GM23338 (cell line): ENCODE data around the gene RAD51. TPM values are rescaled to one million over a fixed set of nuclear protein-coding genes. Genes with fewer than 3 reads are reported as not detected.

Source experiments
- ATAC-seq: fragments of 200-7000 bp; cut with Tn5 transposase; 3 replicates; pipeline ENCODE4 v1.9.1; 2020
- DNase-seq: peaks from one replicate; pipeline ENCODE4 v3.0.0-alpha.2; 2015; ENCODE audit warnings: low spot score
- H2AFZ ChIP-seq: fragments of 200-600 bp; sonication (generic); 2 replicates; pipeline ENCODE4 v1.8.0; 2016; ENCODE audit warnings: antibody characterized with exemption, mild to moderate bottlenecking, moderate library complexity
- H3F3A ChIP-seq: fragments of 200-600 bp; sonication (generic); replicated peaks from 2 replicates; pipeline ENCODE4 v1.8.0; 2017; ENCODE audit warnings: antibody characterized with exemption, mixed run types, low read depth
- H3K27ac ChIP-seq: fragments of 200-600 bp; sonication (generic); 2 replicates; pipeline ENCODE4 v1.6.1; 2016; ENCODE audit warnings: low read depth
- H3K27me3 ChIP-seq: fragments of 200-600 bp; sonication (generic); 2 replicates; pipeline ENCODE4 v1.8.0; 2016; ENCODE audit warnings: mild to moderate bottlenecking, mixed run types, moderate library complexity; ENCODE audit not compliant: insufficient read depth
- H3K36me3 ChIP-seq: fragments of 200-600 bp; sonication (generic); 2 replicates; pipeline ENCODE4 v1.8.0; 2016; ENCODE audit warnings: mild to moderate bottlenecking; ENCODE audit not compliant: insufficient read depth
- H3K4me1 ChIP-seq: fragments of 200-600 bp; sonication (generic); 2 replicates; pipeline ENCODE4 v1.8.0; 2016; ENCODE audit warnings: mild to moderate bottlenecking, moderate library complexity; ENCODE audit not compliant: insufficient read depth
- H3K4me2 ChIP-seq: fragments of 200-600 bp; sonication (generic); 2 replicates; pipeline ENCODE4 v1.7.1; 2017; ENCODE audit warnings: mixed run types
- H3K4me3 ChIP-seq: fragments of 200-600 bp; sonication (generic); 2 replicates; pipeline ENCODE4 v1.6.1; 2016; ENCODE audit warnings: mixed run types
- H3K79me2 ChIP-seq: fragments of 200-600 bp; sonication (generic); replicated peaks from 2 replicates; pipeline ENCODE4 v1.8.0; 2017; ENCODE audit warnings: mild to moderate bottlenecking; ENCODE audit not compliant: insufficient read depth
- H3K9me2 ChIP-seq: fragments of 200-600 bp; sonication (generic); 2 replicates; pipeline ENCODE4 v1.8.0; 2017; ENCODE audit not compliant: insufficient read depth
- H4K20me1 ChIP-seq: fragments of 200-600 bp; sonication (generic); replicated peaks from 2 replicates; pipeline ENCODE4 v1.8.0; 2017; ENCODE audit warnings: mild to moderate bottlenecking; ENCODE audit not compliant: insufficient read depth
- H3K27ac Mint-ChIP-seq: 2 replicates; pipeline ENCODE4 v1.8.0; 2020; ENCODE audit warnings: inconsistent platforms, mild to moderate bottlenecking, moderate library complexity, mixed read lengths
- H3K27me3 Mint-ChIP-seq: 3 replicates; pipeline ENCODE4 v1.8.0; 2022; ENCODE audit warnings: low read depth, mild to moderate bottlenecking, moderate library complexity, mixed read lengths, inconsistent platforms; ENCODE audit not compliant: insufficient read depth, poor library complexity
- H3K36me3 Mint-ChIP-seq: 3 replicates; pipeline ENCODE4 v1.8.0; 2021; ENCODE audit warnings: low read depth, mild to moderate bottlenecking, inconsistent platforms, moderate library complexity, mixed read lengths
- H3K4me1 Mint-ChIP-seq: 3 replicates; pipeline ENCODE4 v1.8.0; 2020; ENCODE audit warnings: mild to moderate bottlenecking, inconsistent platforms, mixed read lengths
- H3K4me3 Mint-ChIP-seq: 3 replicates; pipeline ENCODE4 v1.8.0; 2021; ENCODE audit warnings: moderate library complexity, mild to moderate bottlenecking, inconsistent platforms, mixed read lengths
- H3K9me3 Mint-ChIP-seq: 3 replicates; pipeline ENCODE4 v1.8.0; 2020; ENCODE audit warnings: moderate library complexity, mild to moderate bottlenecking, inconsistent platforms, mixed read lengths
- CREB1 ChIP-seq: fragments of 250-450 bp; sonication (Bioruptor Pico); IDR thresholded peaks from 2 replicates; pipeline ENCODE4 v1.5.0; 2020; ENCODE audit warnings: low read depth, mild to moderate bottlenecking, moderate library complexity
- EZH2 ChIP-seq: fragments of 200-600 bp; sonication (generic); IDR thresholded peaks from one replicate; pipeline ENCODE4 v1.8.0; 2017; ENCODE audit warnings: antibody characterized with exemption, mild to moderate bottlenecking, low read depth; ENCODE audit not compliant: unreplicated experiment
- EZH2phosphoT487 ChIP-seq: fragments of 200-600 bp; sonication (generic); IDR thresholded peaks from one replicate; pipeline ENCODE4 v1.8.1; 2018; ENCODE audit warnings: antibody characterized with exemption; ENCODE audit not compliant: unreplicated experiment
- JUNB ChIP-seq: IDR thresholded peaks from one replicate; pipeline ENCODE4 v1.6.1; 2016; ENCODE audit warnings: antibody characterized with exemption; ENCODE audit not compliant: unreplicated experiment
- NANOG ChIP-seq: IDR thresholded peaks from 2 replicates; pipeline ENCODE4 v1.6.1; 2016; ENCODE audit warnings: antibody characterized with exemption, borderline replicate concordance
- POLR2AphosphoS5 ChIP-seq: IDR thresholded peaks from 2 replicates; pipeline ENCODE4 v1.6.1; 2016; ENCODE audit warnings: antibody characterized with exemption, low read depth
- STAT1 ChIP-seq: IDR thresholded peaks from one replicate; pipeline ENCODE4 v1.6.1; 2016; ENCODE audit warnings: antibody characterized with exemption; ENCODE audit not compliant: unreplicated experiment
- ZNF114 ChIP-seq: fragments of 250-450 bp; sonication (Bioruptor Pico); IDR thresholded peaks from 2 replicates; pipeline ENCODE4 v1.5.0; 2020; ENCODE audit warnings: mild to moderate bottlenecking, moderate library complexity
- ZNF331 ChIP-seq: fragments of 250-450 bp; sonication (Bioruptor Pico); IDR thresholded peaks from 2 replicates; pipeline ENCODE4 v1.5.0; 2020; ENCODE audit warnings: low read depth, mild to moderate bottlenecking, moderate library complexity
- polyA plus RNA-seq: library from polyadenylated mRNA; unstranded; fragments of >200 nt; fragmentation: Nextera tagmentation; extraction: Ambion mirVana; gene quantifications from 2 replicates; pipeline ENCODE4 v1.2.1, GENCODE V29; 2016
- total RNA-seq: library from RNA; depleted of rRNA; stranded (reverse); fragments of >200 nt; shearing (Covaris generic); gene quantifications from 2 replicates; pipeline ENCODE4 v1.2.3, GENCODE V29; 2014
- TF ChIP-seq, protein P1 (sequence below), 2 experiments: fragments of 200-600 bp in 1 of 2; sonication (generic) in 1 of 2; conservative IDR thresholded peaks; 2 replicates each; pipeline versions ENCODE4 v1.5.1 to v1.6.1; 2016 to 2017; ENCODE audit warnings: antibody characterized with exemption in 2 of 2, low read depth in 2 of 2, mild to moderate bottlenecking in 2 of 2, moderate library complexity in 1 of 2
- TF ChIP-seq, protein P2 (sequence below): IDR thresholded peaks from 2 replicates; pipeline ENCODE4 v1.6.1; 2016; ENCODE audit warnings: antibody characterized with exemption
- TF ChIP-seq, protein P3 (sequence below): IDR thresholded peaks from one replicate; pipeline ENCODE4 v1.6.1; 2018; ENCODE audit warnings: antibody characterized with exemption; ENCODE audit not compliant: unreplicated experiment
- TF ChIP-seq, protein P4 (sequence below): fragments of 250-450 bp; sonication (Bioruptor Pico); IDR thresholded peaks from 2 replicates; pipeline ENCODE4 v1.5.0; 2020; ENCODE audit warnings: mild to moderate bottlenecking, moderate library complexity

RAD51 gene
- total and polyA plus RNA-seq, 2 experiments from 2014 or later: 20.3 to 26.2 TPM

DNA sequence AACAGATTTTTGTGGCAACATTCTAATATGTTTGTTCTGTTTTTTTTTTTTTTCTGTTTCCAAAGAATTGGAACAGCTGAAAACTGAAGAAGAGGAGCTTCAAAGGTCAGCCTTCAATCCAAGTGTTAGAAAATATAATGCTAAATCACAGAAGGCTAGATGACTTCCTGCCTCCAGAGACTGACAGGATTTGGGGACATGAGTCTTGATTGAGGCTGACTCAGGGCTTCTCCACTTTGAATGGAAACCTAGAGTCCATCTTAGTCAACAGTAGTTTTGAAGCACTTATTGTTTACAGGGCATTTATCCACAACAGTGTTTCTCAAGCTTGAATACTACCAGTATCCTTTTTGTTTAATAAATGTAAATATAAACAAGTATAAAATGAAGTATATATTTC is 44.5 kb upstream of the RAD51 start:
- no peaks in the 10 kb centered on the region for H3K27me3 ChIP-seq
- H3K27ac ChIP-seq: no peak overlapping the region
- H3F3A ChIP-seq: no peaks in the 10 kb centered on the region
- no peaks in the 10 kb centered on the region for H3K9me2 ChIP-seq
- ATAC-seq: no peak
- no peak overlapping the region for H2AFZ ChIP-seq
- Mint-ChIP-seq H3K4me3 (no peak overlapping the region), H3K36me3 (peaks cover 7% of the 10 kb centered on the region; the same call in 2 of the 3 replicates), H3K9me3 (no peaks in the 10 kb centered on the region), H3K4me1 (no peaks in the 10 kb centered on the region), H3K27me3 (no peaks in the 10 kb centered on the region), H3K27ac (no peak overlapping the region)
- H3K79me2 ChIP-seq: no peaks in the 10 kb centered on the region
- H3K4me3 ChIP-seq: no peak overlapping the region
- no peak overlapping the region for H3K4me2 ChIP-seq
- TF ChIP-seq JUNB: no peak
- TF ChIP-seq NANOG: no peak
- TF ChIP-seq POLR2AphosphoS5: no peak
- TF ChIP-seq, protein P1, sequence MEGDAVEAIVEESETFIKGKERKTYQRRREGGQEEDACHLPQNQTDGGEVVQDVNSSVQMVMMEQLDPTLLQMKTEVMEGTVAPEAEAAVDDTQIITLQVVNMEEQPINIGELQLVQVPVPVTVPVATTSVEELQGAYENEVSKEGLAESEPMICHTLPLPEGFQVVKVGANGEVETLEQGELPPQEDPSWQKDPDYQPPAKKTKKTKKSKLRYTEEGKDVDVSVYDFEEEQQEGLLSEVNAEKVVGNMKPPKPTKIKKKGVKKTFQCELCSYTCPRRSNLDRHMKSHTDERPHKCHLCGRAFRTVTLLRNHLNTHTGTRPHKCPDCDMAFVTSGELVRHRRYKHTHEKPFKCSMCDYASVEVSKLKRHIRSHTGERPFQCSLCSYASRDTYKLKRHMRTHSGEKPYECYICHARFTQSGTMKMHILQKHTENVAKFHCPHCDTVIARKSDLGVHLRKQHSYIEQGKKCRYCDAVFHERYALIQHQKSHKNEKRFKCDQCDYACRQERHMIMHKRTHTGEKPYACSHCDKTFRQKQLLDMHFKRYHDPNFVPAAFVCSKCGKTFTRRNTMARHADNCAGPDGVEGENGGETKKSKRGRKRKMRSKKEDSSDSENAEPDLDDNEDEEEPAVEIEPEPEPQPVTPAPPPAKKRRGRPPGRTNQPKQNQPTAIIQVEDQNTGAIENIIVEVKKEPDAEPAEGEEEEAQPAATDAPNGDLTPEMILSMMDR (conservative IDR thresholded peaks at IDR 0.05; ENCODE audit: low read depth in 2 of 2): no peak
- no peak for TF ChIP-seq ZNF331
- TF ChIP-seq, protein P2, sequence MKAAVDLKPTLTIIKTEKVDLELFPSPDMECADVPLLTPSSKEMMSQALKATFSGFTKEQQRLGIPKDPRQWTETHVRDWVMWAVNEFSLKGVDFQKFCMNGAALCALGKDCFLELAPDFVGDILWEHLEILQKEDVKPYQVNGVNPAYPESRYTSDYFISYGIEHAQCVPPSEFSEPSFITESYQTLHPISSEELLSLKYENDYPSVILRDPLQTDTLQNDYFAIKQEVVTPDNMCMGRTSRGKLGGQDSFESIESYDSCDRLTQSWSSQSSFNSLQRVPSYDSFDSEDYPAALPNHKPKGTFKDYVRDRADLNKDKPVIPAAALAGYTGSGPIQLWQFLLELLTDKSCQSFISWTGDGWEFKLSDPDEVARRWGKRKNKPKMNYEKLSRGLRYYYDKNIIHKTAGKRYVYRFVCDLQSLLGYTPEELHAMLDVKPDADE: no peak
- TF ChIP-seq, protein P3, sequence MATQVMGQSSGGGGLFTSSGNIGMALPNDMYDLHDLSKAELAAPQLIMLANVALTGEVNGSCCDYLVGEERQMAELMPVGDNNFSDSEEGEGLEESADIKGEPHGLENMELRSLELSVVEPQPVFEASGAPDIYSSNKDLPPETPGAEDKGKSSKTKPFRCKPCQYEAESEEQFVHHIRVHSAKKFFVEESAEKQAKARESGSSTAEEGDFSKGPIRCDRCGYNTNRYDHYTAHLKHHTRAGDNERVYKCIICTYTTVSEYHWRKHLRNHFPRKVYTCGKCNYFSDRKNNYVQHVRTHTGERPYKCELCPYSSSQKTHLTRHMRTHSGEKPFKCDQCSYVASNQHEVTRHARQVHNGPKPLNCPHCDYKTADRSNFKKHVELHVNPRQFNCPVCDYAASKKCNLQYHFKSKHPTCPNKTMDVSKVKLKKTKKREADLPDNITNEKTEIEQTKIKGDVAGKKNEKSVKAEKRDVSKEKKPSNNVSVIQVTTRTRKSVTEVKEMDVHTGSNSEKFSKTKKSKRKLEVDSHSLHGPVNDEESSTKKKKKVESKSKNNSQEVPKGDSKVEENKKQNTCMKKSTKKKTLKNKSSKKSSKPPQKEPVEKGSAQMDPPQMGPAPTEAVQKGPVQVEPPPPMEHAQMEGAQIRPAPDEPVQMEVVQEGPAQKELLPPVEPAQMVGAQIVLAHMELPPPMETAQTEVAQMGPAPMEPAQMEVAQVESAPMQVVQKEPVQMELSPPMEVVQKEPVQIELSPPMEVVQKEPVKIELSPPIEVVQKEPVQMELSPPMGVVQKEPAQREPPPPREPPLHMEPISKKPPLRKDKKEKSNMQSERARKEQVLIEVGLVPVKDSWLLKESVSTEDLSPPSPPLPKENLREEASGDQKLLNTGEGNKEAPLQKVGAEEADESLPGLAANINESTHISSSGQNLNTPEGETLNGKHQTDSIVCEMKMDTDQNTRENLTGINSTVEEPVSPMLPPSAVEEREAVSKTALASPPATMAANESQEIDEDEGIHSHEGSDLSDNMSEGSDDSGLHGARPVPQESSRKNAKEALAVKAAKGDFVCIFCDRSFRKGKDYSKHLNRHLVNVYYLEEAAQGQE: no peak
- TF ChIP-seq EZH2: no peak
- no peak for TF ChIP-seq CREB1 (CRISPR knock-in tag)
- TF ChIP-seq EZH2phosphoT487: no peak
- TF ChIP-seq ZNF114: no peak
- TF ChIP-seq, protein P4, sequence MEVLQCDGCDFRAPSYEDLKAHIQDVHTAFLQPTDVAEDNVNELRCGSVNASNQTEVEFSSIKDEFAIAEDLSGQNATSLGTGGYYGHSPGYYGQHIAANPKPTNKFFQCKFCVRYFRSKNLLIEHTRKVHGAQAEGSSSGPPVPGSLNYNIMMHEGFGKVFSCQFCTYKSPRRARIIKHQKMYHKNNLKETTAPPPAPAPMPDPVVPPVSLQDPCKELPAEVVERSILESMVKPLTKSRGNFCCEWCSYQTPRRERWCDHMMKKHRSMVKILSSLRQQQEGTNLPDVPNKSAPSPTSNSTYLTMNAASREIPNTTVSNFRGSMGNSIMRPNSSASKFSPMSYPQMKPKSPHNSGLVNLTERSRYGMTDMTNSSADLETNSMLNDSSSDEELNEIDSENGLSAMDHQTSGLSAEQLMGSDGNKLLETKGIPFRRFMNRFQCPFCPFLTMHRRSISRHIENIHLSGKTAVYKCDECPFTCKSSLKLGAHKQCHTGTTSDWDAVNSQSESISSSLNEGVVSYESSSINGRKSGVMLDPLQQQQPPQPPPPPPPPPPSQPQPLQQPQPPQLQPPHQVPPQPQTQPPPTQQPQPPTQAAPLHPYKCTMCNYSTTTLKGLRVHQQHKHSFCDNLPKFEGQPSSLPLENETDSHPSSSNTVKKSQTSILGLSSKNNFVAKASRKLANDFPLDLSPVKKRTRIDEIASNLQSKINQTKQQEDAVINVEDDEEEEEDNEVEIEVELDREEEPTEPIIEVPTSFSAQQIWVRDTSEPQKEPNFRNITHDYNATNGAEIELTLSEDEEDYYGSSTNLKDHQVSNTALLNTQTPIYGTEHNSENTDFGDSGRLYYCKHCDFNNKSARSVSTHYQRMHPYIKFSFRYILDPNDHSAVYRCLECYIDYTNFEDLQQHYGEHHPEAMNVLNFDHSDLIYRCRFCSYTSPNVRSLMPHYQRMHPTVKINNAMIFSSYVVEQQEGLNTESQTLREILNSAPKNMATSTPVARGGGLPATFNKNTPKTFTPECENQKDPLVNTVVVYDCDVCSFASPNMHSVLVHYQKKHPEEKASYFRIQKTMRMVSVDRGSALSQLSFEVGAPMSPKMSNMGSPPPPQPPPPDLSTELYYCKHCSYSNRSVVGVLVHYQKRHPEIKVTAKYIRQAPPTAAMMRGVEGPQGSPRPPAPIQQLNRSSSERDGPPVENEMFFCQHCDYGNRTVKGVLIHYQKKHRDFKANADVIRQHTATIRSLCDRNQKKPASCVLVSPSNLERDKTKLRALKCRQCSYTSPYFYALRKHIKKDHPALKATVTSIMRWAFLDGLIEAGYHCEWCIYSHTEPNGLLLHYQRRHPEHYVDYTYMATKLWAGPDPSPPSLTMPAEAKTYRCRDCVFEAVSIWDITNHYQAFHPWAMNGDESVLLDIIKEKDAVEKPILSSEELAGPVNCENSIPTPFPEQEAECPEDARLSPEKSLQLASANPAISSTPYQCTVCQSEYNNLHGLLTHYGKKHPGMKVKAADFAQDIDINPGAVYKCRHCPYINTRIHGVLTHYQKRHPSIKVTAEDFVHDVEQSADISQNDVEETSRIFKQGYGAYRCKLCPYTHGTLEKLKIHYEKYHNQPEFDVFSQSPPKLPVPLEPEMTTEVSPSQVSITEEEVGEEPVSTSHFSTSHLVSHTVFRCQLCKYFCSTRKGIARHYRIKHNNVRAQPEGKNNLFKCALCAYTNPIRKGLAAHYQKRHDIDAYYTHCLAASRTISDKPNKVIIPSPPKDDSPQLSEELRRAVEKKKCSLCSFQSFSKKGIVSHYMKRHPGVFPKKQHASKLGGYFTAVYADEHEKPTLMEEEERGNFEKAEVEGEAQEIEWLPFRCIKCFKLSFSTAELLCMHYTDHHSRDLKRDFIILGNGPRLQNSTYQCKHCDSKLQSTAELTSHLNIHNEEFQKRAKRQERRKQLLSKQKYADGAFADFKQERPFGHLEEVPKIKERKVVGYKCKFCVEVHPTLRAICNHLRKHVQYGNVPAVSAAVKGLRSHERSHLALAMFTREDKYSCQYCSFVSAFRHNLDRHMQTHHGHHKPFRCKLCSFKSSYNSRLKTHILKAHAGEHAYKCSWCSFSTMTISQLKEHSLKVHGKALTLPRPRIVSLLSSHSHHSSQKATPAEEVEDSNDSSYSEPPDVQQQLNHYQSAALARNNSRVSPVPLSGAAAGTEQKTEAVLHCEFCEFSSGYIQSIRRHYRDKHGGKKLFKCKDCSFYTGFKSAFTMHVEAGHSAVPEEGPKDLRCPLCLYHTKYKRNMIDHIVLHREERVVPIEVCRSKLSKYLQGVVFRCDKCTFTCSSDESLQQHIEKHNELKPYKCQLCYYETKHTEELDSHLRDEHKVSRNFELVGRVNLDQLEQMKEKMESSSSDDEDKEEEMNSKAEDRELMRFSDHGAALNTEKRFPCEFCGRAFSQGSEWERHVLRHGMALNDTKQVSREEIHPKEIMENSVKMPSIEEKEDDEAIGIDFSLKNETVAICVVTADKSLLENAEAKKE (CRISPR knock-in tag): no peak
- TF ChIP-seq STAT1: no peak
- no peaks in the 10 kb centered on the region for H3K4me1 ChIP-seq
- no peak for DNase-seq
- peaks cover 4% of the 10 kb centered on the region; the same call in 1 of the 2 replicates for H3K36me3 ChIP-seq
- H4K20me1 ChIP-seq: no peaks in the 10 kb centered on the region
